Neural cell (in vitro differentiated cells): Measurements from ENCODE around the gene FCRL4. TPM values are rescaled to one million over a fixed set of nuclear protein-coding genes. Genes with fewer than 3 reads are reported as not detected.

Experiments used
- H2AFZ ChIP-seq: fragments of 200-600, 300-800 bp; sonication (generic), shearing (Covaris generic); 2 replicates; pipeline ENCODE4 v1.6.0; 2014; ENCODE audit warnings: low read depth, mild to moderate bottlenecking, antibody characterized with exemption, low read length, moderate library complexity
- H3F3A ChIP-seq: fragments of 200-600 bp; shearing (Covaris generic); 2 replicates; pipeline ENCODE4 v1.6.1; 2016; ENCODE audit warnings: mild to moderate bottlenecking, moderate library complexity, mixed read lengths, antibody characterized with exemption, low read length; ENCODE audit not compliant: insufficient read depth, poor library complexity, severe bottlenecking
- H3K27ac ChIP-seq: fragments of 200-600, 300-800 bp; sonication (generic), shearing (Covaris generic); 2 replicates; pipeline ENCODE4 v1.5.1; 2014; ENCODE audit warnings: mild to moderate bottlenecking, low read length, moderate library complexity
- H3K27me3 ChIP-seq: fragments of 300-800, 200-600 bp; sonication (generic), shearing (Covaris generic); 2 replicates; pipeline ENCODE4 v1.6.0; 2014; ENCODE audit warnings: mild to moderate bottlenecking, low read depth, low read length, moderate library complexity; ENCODE audit not compliant: insufficient read depth
- H3K36me3 ChIP-seq: fragments of 300-800, 200-600 bp; sonication (generic), shearing (Covaris generic); 2 replicates; pipeline ENCODE4 v1.5.1; 2014; ENCODE audit warnings: mild to moderate bottlenecking, antibody characterized with exemption, low read length, moderate library complexity; ENCODE audit not compliant: insufficient read depth
- H3K4me2 ChIP-seq: fragments of 300-800, 200-600 bp; sonication (generic), shearing (Covaris generic); 2 replicates; pipeline ENCODE4 v1.6.0; 2014; ENCODE audit warnings: mild to moderate bottlenecking, low read length
- H3K4me3 ChIP-seq: fragments of 300-800, 200-600 bp; sonication (generic), shearing (Covaris generic); 2 replicates; pipeline ENCODE4 v1.5.1; 2014; ENCODE audit warnings: mild to moderate bottlenecking, low read length, moderate library complexity
- H3K79me2 ChIP-seq: fragments of 200-600 bp; shearing (Covaris generic); replicated peaks from 2 replicates; pipeline ENCODE4 v1.6.0; 2014; ENCODE audit warnings: mild to moderate bottlenecking, low read length, moderate library complexity; ENCODE audit not compliant: insufficient read depth
- H3K9ac ChIP-seq: fragments of 300-800, 200-600 bp; sonication (generic), shearing (Covaris generic); 2 replicates; pipeline ENCODE4 v1.6.1; 2016; ENCODE audit warnings: mild to moderate bottlenecking, low read length, mixed read lengths
- H3K9me2 ChIP-seq: fragments of 200-600 bp; shearing (Covaris generic); 2 replicates; pipeline ENCODE4 v1.6.1; 2016; ENCODE audit warnings: mild to moderate bottlenecking, low read length, mixed read lengths; ENCODE audit not compliant: insufficient read depth
- H3K9me3 ChIP-seq: fragments of 200-600, 300-800 bp; sonication (generic), shearing (Covaris generic); 2 replicates; pipeline ENCODE4 v1.6.1; 2016; ENCODE audit warnings: mild to moderate bottlenecking, mixed run types, low read length, moderate library complexity, mixed read lengths
- H4K20me1 ChIP-seq: fragments of 200-600 bp; shearing (Covaris generic); 2 replicates; pipeline ENCODE4 v1.6.1; 2016; ENCODE audit warnings: mild to moderate bottlenecking, mixed run types; ENCODE audit not compliant: insufficient read depth
- EP300 ChIP-seq: fragments of 450-650 bp; conservative IDR thresholded peaks from 2 replicates; pipeline ENCODE4 v1.6.1; 2014; ENCODE audit warnings: antibody characterized with exemption, mild to moderate bottlenecking, moderate library complexity; ENCODE audit not compliant: poor library complexity, severe bottlenecking
- EZH2 ChIP-seq: fragments of 200-600, 300-800 bp; shearing (Covaris generic), sonication (generic); IDR thresholded peaks from 2 replicates; pipeline ENCODE4 v1.6.1; 2014; ENCODE audit warnings: antibody characterized with exemption, low read length, borderline replicate concordance, mild to moderate bottlenecking; ENCODE audit not compliant: insufficient read depth, poor library complexity, severe bottlenecking
- MXI1 ChIP-seq: fragments of 450-650 bp; conservative IDR thresholded peaks from 2 replicates; pipeline ENCODE4 v1.6.1; 2014; ENCODE audit warnings: antibody characterized with exemption, mild to moderate bottlenecking; ENCODE audit not compliant: poor library complexity, severe bottlenecking
- POLR2AphosphoS5 ChIP-seq: IDR thresholded peaks from 2 replicates; pipeline ENCODE4 v1.6.1; 2012
- RAD21 ChIP-seq: fragments of 450-650 bp; conservative IDR thresholded peaks from 2 replicates; pipeline ENCODE4 v1.6.1; 2014; ENCODE audit warnings: antibody characterized with exemption, mild to moderate bottlenecking, moderate library complexity
- SMC3 ChIP-seq: fragments of 450-650 bp; conservative IDR thresholded peaks from 2 replicates; pipeline ENCODE4 v1.6.1; 2014; ENCODE audit warnings: antibody characterized with exemption, mild to moderate bottlenecking, moderate library complexity; ENCODE audit not compliant: poor library complexity
- TAF1 ChIP-seq: IDR thresholded peaks from 2 replicates; pipeline ENCODE4 v1.6.1; 2012; ENCODE audit warnings: low read depth
- polyA plus RNA-seq: library from polyadenylated mRNA; depleted of rRNA; stranded (reverse); fragments of >200 nt; gene quantifications from 2 replicates; pipeline ENCODE4 v1.2.3, GENCODE V29; 2014
- TF ChIP-seq, protein P1 (sequence below): IDR thresholded peaks from 2 replicates; pipeline ENCODE4 v1.6.1; 2012; ENCODE audit warnings: borderline replicate concordance
- TF ChIP-seq, protein P2 (sequence below): fragments of 450-650 bp; IDR thresholded peaks from 2 replicates; pipeline ENCODE4 v1.5.1; 2014; ENCODE audit warnings: antibody characterized with exemption, mild to moderate bottlenecking, moderate library complexity; ENCODE audit not compliant: poor library complexity, severe bottlenecking

FCRL4 gene
- polyA plus RNA-seq, 1 donor from 2014 or later, result not detected

DNA sequence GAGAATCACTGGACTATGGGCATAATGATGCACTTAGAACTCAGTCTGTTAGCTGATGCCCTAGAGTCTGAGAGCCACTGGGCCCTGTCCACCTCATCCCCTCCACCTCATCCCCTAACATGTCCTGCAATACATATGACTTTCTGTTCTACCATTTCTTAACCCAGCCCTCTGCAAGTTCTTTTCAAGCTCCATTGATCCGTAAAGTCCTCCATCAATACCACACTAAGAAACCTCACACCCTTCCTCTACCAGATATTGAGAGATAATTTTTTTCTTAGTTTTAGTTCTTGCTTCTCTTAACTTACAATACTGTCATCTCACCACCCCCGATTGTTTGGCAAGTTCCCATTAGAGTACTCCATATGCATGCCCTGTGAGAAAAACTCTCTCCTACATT, 22.1 kb downstream of the FCRL4 start:
- no peaks in the 10 kb centered on the region for H3K36me3 ChIP-seq
- no peaks in the 10 kb centered on the region for H3K79me2 ChIP-seq
- no peaks in the 10 kb centered on the region for H4K20me1 ChIP-seq
- no peaks in the 10 kb centered on the region for H3K9me2 ChIP-seq
- H3K9me3 ChIP-seq, result no peaks in the 10 kb centered on the region
- H3K27ac ChIP-seq, result no peak overlapping the region
- no peak overlapping the region for H2AFZ ChIP-seq
- no peaks in the 10 kb centered on the region for H3K27me3 ChIP-seq
- H3F3A ChIP-seq, result no peaks in the 10 kb centered on the region
- no peak overlapping the region for H3K4me2 ChIP-seq
- H3K4me3 ChIP-seq, result no peak overlapping the region
- no peak overlapping the region for H3K9ac ChIP-seq
- TF ChIP-seq SMC3 (no peak), TAF1 (no peak), RAD21 (no peak), MXI1 (no peak)
- TF ChIP-seq, protein P1, sequence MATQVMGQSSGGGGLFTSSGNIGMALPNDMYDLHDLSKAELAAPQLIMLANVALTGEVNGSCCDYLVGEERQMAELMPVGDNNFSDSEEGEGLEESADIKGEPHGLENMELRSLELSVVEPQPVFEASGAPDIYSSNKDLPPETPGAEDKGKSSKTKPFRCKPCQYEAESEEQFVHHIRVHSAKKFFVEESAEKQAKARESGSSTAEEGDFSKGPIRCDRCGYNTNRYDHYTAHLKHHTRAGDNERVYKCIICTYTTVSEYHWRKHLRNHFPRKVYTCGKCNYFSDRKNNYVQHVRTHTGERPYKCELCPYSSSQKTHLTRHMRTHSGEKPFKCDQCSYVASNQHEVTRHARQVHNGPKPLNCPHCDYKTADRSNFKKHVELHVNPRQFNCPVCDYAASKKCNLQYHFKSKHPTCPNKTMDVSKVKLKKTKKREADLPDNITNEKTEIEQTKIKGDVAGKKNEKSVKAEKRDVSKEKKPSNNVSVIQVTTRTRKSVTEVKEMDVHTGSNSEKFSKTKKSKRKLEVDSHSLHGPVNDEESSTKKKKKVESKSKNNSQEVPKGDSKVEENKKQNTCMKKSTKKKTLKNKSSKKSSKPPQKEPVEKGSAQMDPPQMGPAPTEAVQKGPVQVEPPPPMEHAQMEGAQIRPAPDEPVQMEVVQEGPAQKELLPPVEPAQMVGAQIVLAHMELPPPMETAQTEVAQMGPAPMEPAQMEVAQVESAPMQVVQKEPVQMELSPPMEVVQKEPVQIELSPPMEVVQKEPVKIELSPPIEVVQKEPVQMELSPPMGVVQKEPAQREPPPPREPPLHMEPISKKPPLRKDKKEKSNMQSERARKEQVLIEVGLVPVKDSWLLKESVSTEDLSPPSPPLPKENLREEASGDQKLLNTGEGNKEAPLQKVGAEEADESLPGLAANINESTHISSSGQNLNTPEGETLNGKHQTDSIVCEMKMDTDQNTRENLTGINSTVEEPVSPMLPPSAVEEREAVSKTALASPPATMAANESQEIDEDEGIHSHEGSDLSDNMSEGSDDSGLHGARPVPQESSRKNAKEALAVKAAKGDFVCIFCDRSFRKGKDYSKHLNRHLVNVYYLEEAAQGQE, result no peak
- TF ChIP-seq, protein P2, sequence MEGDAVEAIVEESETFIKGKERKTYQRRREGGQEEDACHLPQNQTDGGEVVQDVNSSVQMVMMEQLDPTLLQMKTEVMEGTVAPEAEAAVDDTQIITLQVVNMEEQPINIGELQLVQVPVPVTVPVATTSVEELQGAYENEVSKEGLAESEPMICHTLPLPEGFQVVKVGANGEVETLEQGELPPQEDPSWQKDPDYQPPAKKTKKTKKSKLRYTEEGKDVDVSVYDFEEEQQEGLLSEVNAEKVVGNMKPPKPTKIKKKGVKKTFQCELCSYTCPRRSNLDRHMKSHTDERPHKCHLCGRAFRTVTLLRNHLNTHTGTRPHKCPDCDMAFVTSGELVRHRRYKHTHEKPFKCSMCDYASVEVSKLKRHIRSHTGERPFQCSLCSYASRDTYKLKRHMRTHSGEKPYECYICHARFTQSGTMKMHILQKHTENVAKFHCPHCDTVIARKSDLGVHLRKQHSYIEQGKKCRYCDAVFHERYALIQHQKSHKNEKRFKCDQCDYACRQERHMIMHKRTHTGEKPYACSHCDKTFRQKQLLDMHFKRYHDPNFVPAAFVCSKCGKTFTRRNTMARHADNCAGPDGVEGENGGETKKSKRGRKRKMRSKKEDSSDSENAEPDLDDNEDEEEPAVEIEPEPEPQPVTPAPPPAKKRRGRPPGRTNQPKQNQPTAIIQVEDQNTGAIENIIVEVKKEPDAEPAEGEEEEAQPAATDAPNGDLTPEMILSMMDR, result no peak

DNA sequence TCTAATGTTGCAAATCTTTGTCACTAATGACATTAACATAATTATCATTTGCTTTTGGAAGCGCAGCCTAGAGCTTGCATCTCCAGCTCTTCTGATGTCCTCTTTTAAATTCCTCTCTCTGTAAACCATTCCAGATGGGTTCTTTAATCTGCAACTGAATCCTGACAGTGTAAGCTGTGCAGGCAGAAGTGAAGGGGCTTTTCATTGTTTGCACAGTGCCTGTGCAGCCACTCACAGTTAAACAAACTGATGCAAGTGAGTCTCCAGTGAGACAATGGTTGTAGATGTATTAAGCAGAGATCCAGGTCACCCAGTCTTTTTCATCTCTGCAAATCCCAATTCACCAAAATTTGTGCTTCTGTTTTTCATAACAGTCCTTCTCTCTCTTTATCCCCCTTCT, 23.0 kb downstream of the FCRL4 start:
- H2AFZ ChIP-seq, result no peak overlapping the region
- no peak for TF ChIP-seq MXI1
- no peak for TF ChIP-seq RAD21
- no peak for TF ChIP-seq TAF1
- TF ChIP-seq, protein P1, result no peak
- TF ChIP-seq EZH2, result no peak
- no peak for TF ChIP-seq POLR2AphosphoS5
- no peak for TF ChIP-seq SMC3
- TF ChIP-seq, protein P2, result no peak
- no peak for TF ChIP-seq EP300
- no peaks in the 10 kb centered on the region for H4K20me1 ChIP-seq
- H3K9ac ChIP-seq, result no peak overlapping the region
- no peak overlapping the region for H3K4me2 ChIP-seq
- no peaks in the 10 kb centered on the region for H3K27me3 ChIP-seq
- no peaks in the 10 kb centered on the region for H3K9me3 ChIP-seq
- no peaks in the 10 kb centered on the region for H3F3A ChIP-seq
- no peaks in the 10 kb centered on the region for H3K9me2 ChIP-seq
- no peak overlapping the region for H3K27ac ChIP-seq
- H3K4me3 ChIP-seq, result no peak overlapping the region
- H3K36me3 ChIP-seq, result no peaks in the 10 kb centered on the region
- H3K79me2 ChIP-seq, result no peaks in the 10 kb centered on the region
